Astrocyte (in vitro differentiated cells and primary cell): Measurements from ENCODE around the gene RFPL1. TPM values are rescaled to one million over a fixed set of nuclear protein-coding genes. Genes with fewer than 3 reads are reported as not detected.
A peak's percentile ranks its signal among the peaks of the same experiment; 100 is the strongest.

ENCODE experiments used
- DNase-seq: peaks from one replicate; pipeline ENCODE4 v3.0.0-alpha.2; 2010; ENCODE audit warnings: low read depth
- FAIRE-seq: peaks from 2 replicates; lab custom pipeline; 2011; peaks lifted over from hg19 to GRCh38; lab: Jason Lieb, UNC
- H2AFZ ChIP-seq: 2 replicates; pipeline ENCODE4 v1.6.0; 2012; ENCODE audit warnings: low read depth, low read length, inconsistent platforms
- H3K27ac ChIP-seq: 2 replicates; pipeline ENCODE4 v1.5.1; 2011; ENCODE audit warnings: low read depth, low read length, inconsistent platforms
- H3K27me3 ChIP-seq: 2 replicates; pipeline ENCODE4 v1.6.0; 2011; ENCODE audit warnings: low read length, inconsistent platforms; ENCODE audit not compliant: insufficient read depth
- H3K36me3 ChIP-seq: 2 replicates; pipeline ENCODE4 v1.5.1; 2011; ENCODE audit warnings: low read length, inconsistent platforms; ENCODE audit not compliant: insufficient read depth
- H3K4me1 ChIP-seq: 2 replicates; pipeline ENCODE4 v1.5.1; 2011; ENCODE audit warnings: low read length, inconsistent platforms; ENCODE audit not compliant: insufficient read depth
- H3K4me2 ChIP-seq: 2 replicates; pipeline ENCODE4 v1.6.0; 2012; ENCODE audit warnings: low read length, inconsistent platforms
- H3K4me3 ChIP-seq: 2 replicates; pipeline ENCODE4 v1.5.1; 2011; ENCODE audit warnings: low read depth, mild to moderate bottlenecking, low read length, inconsistent platforms; ENCODE audit not compliant: insufficient read depth
- H3K79me2 ChIP-seq: 2 replicates; pipeline ENCODE4 v1.6.0; 2012; ENCODE audit warnings: mild to moderate bottlenecking, low read length, inconsistent platforms; ENCODE audit not compliant: insufficient read depth
- H3K9ac ChIP-seq: 2 replicates; pipeline ENCODE4 v1.6.0; 2012; ENCODE audit warnings: mild to moderate bottlenecking, low read length, inconsistent platforms
- H3K9me3 ChIP-seq: 2 replicates; pipeline ENCODE4 v1.5.1; 2012; ENCODE audit warnings: low read depth, mild to moderate bottlenecking, low read length, inconsistent platforms; ENCODE audit not compliant: insufficient read depth
- H4K20me1 ChIP-seq: 2 replicates; pipeline ENCODE4 v1.6.0; 2012; ENCODE audit warnings: low read length, inconsistent platforms; ENCODE audit not compliant: insufficient read depth
- H3K27ac Mint-ChIP-seq: one replicate; pipeline ENCODE4 v1.8.0; 2021; ENCODE audit warnings: mild to moderate bottlenecking, mixed read lengths; ENCODE audit not compliant: unreplicated experiment
- H3K27me3 Mint-ChIP-seq: one replicate; pipeline ENCODE4 v1.8.0; 2021; ENCODE audit warnings: low read depth, mixed read lengths; ENCODE audit not compliant: unreplicated experiment
- H3K36me3 Mint-ChIP-seq: one replicate; pipeline ENCODE4 v1.8.0; 2021; ENCODE audit warnings: low read depth, mixed read lengths; ENCODE audit not compliant: unreplicated experiment
- H3K4me1 Mint-ChIP-seq: one replicate; pipeline ENCODE4 v1.8.0; 2021; ENCODE audit warnings: low read depth, mixed read lengths; ENCODE audit not compliant: unreplicated experiment
- H3K4me3 Mint-ChIP-seq: one replicate; pipeline ENCODE4 v1.8.0; 2021; ENCODE audit warnings: mild to moderate bottlenecking, moderate library complexity, mixed read lengths; ENCODE audit not compliant: unreplicated experiment
- H3K9me3 Mint-ChIP-seq: one replicate; pipeline ENCODE4 v1.8.0; 2021; ENCODE audit warnings: mild to moderate bottlenecking, mixed read lengths; ENCODE audit not compliant: unreplicated experiment
- CTCF ChIP-seq: IDR thresholded peaks from 2 replicates; pipeline ENCODE4 v1.5.1; 2011; ENCODE audit warnings: low read depth, mild to moderate bottlenecking, inconsistent platforms, low read length, moderate library complexity; ENCODE audit not compliant: insufficient read depth
- EZH2 ChIP-seq: IDR thresholded peaks from 2 replicates; pipeline ENCODE4 v1.6.1; 2012; ENCODE audit warnings: mild to moderate bottlenecking, low read length, inconsistent platforms; ENCODE audit not compliant: insufficient read depth
- total RNA-seq: library from RNA; stranded (reverse); gene quantifications from 2 replicates; pipeline ENCODE4 v1.2.1, GENCODE V29; 2021

Gene RFPL1
- total RNA-seq, 1 donor from 2014 or later, result not detected

GRCh38 chr22:29433856-29434255 is 4.5 kb upstream of the RFPL1 start:
- Mint-ChIP-seq H3K27ac (no peak overlapping the region), H3K4me3 (no peak overlapping the region), H3K27me3 (peaks cover 30% of the 10 kb centered on the region), H3K4me1 (peaks cover 4% of the 10 kb centered on the region), H3K9me3 (no peaks in the 10 kb centered on the region), H3K36me3 (no peaks in the 10 kb centered on the region)
- Histone ChIP-seq H3K9me3 (no peaks in the 10 kb centered on the region), H3K9ac (no peak overlapping the region), H2AFZ (no peak overlapping the region), H3K27ac (no peak overlapping the region), H3K79me2 (no peaks in the 10 kb centered on the region), H3K4me1 (no peaks in the 10 kb centered on the region), H3K4me2 (no peak overlapping the region), H3K36me3 (no peaks in the 10 kb centered on the region), H4K20me1 (no peaks in the 10 kb centered on the region), H3K27me3 (peaks cover 39% of the 10 kb centered on the region), H3K4me3 (no peak overlapping the region)
- DNase-seq, result no peak
- TF ChIP-seq EZH2 (no peak), CTCF (no peak)
- FAIRE-seq, result no peak

GRCh38 chr22:29434288-29434687 is 4.1 kb upstream of the RFPL1 start:
- no peak for TF ChIP-seq EZH2
- TF ChIP-seq CTCF, result no peak
- Histone ChIP-seq H4K20me1 (no peaks in the 10 kb centered on the region), H3K4me3 (no peak overlapping the region), H3K4me2 (no peak overlapping the region), H3K4me1 (no peaks in the 10 kb centered on the region), H3K9me3 (no peaks in the 10 kb centered on the region), H2AFZ (no peak overlapping the region), H3K36me3 (no peaks in the 10 kb centered on the region), H3K27me3 (peaks cover 34% of the 10 kb centered on the region), H3K27ac (no peak overlapping the region), H3K79me2 (no peaks in the 10 kb centered on the region), H3K9ac (no peak overlapping the region)
- no peak for DNase-seq
- H3K27ac Mint-ChIP-seq, result no peak overlapping the region
- no peak overlapping the region for H3K4me3 Mint-ChIP-seq
- H3K9me3 Mint-ChIP-seq, result no peaks in the 10 kb centered on the region
- H3K27me3 Mint-ChIP-seq, result peaks cover 30% of the 10 kb centered on the region
- H3K36me3 Mint-ChIP-seq, result no peaks in the 10 kb centered on the region
- peaks cover 4% of the 10 kb centered on the region for H3K4me1 Mint-ChIP-seq
- FAIRE-seq, result no peak

GRCh38 chr22:29435236-29436136 is 2.9 kb upstream of the RFPL1 start:
- Mint-ChIP-seq H3K27me3 (peaks cover 33% of the 10 kb centered on the region), H3K27ac (no peak overlapping the region), H3K4me1 (peaks cover 4% of the 10 kb centered on the region), H3K36me3 (no peaks in the 10 kb centered on the region), H3K4me3 (no peak overlapping the region), H3K9me3 (peaks cover 3% of the 10 kb centered on the region)
- H3K36me3 ChIP-seq, result no peaks in the 10 kb centered on the region
- H3K9me3 ChIP-seq, result no peaks in the 10 kb centered on the region
- TF ChIP-seq CTCF (no peak), EZH2 (no peak)
- no peak overlapping the region for H3K4me2 ChIP-seq
- no peaks in the 10 kb centered on the region for H3K79me2 ChIP-seq
- no peak overlapping the region for H3K27ac ChIP-seq
- peaks cover 24% of the 10 kb centered on the region for H3K27me3 ChIP-seq
- no peaks in the 10 kb centered on the region for H3K4me1 ChIP-seq
- H4K20me1 ChIP-seq, result no peaks in the 10 kb centered on the region
- peak; percentile 21 for DNase-seq
- no peak overlapping the region for H3K4me3 ChIP-seq
- FAIRE-seq, result no peak
- H3K9ac ChIP-seq, result no peak overlapping the region
- no peak overlapping the region for H2AFZ ChIP-seq
